KMS-11 (cell line): ENCODE data around the gene ATP1A1.

Source experiments
- H2AFZ ChIP-seq: fragments of 200-600 bp; sonication (generic); 2 replicates; pipeline ENCODE4 v1.6.1; 2016; ENCODE audit warnings: antibody characterized with exemption, mixed run types, low read depth
- H3K27ac ChIP-seq: fragments of 200-600 bp; sonication (generic); 2 replicates; pipeline ENCODE4 v1.6.1; 2016; ENCODE audit warnings: mild to moderate bottlenecking, mixed run types
- H3K27me3 ChIP-seq: fragments of 200-600 bp; sonication (generic); 2 replicates; pipeline ENCODE4 v1.6.1; 2017; ENCODE audit warnings: mild to moderate bottlenecking, low read depth, mixed run types, moderate library complexity; ENCODE audit not compliant: insufficient read depth
- H3K36me3 ChIP-seq: fragments of 200-600 bp; sonication (generic); 2 replicates; pipeline ENCODE4 v1.6.1; 2017; ENCODE audit warnings: mild to moderate bottlenecking, mixed run types; ENCODE audit not compliant: insufficient read depth
- H3K4me1 ChIP-seq: fragments of 200-600 bp; sonication (generic); 2 replicates; pipeline ENCODE4 v1.6.1; 2016; ENCODE audit warnings: mild to moderate bottlenecking, low read depth, mixed run types; ENCODE audit not compliant: poor library complexity, severe bottlenecking
- H3K4me2 ChIP-seq: fragments of 200-600 bp; sonication (generic); 2 replicates; pipeline ENCODE4 v1.7.0; 2016; ENCODE audit warnings: mild to moderate bottlenecking, mixed run types
- H3K4me3 ChIP-seq: fragments of 200-600 bp; sonication (generic); IDR thresholded peaks from 2 replicates; pipeline ENCODE4 v1.6.1; 2017; ENCODE audit warnings: low read depth, low read length, mixed read lengths; ENCODE audit not compliant: insufficient read depth
- H3K79me2 ChIP-seq: fragments of 200-600 bp; sonication (generic); 2 replicates; pipeline ENCODE4 v1.6.1; 2016; ENCODE audit warnings: low read depth, mixed run types; ENCODE audit not compliant: insufficient read depth
- H3K9ac ChIP-seq: fragments of 200-600 bp; sonication (generic); 2 replicates; pipeline ENCODE4 v1.6.1; 2016; ENCODE audit warnings: mild to moderate bottlenecking, mixed run types
- H4K20me1 ChIP-seq: fragments of 200-600 bp; sonication (generic); 2 replicates; pipeline ENCODE4 v1.6.1; 2016; ENCODE audit warnings: mild to moderate bottlenecking, mixed run types; ENCODE audit not compliant: insufficient read depth
- CTCF ChIP-seq: fragments of 200-600 bp; sonication (generic); conservative IDR thresholded peaks from 2 replicates; pipeline ENCODE4 v1.6.1; 2017; ENCODE audit warnings: low read depth, mild to moderate bottlenecking, antibody characterized with exemption, low read length, moderate library complexity, mixed read lengths

The ATP1A1 gene

GRCh38 chr1:116359871-116360270 lies 13.2 kb upstream of the ATP1A1 start:
- peaks cover 13% of the 10 kb centered on the region for H3K4me1 ChIP-seq
- H3K9ac ChIP-seq = no peak overlapping the region
- H3K27me3 ChIP-seq = no peaks in the 10 kb centered on the region
- no peak overlapping the region for H3K4me2 ChIP-seq
- H3K27ac ChIP-seq = no peak overlapping the region
- TF ChIP-seq CTCF = no peak
- H2AFZ ChIP-seq = no peak overlapping the region
- no peaks in the 10 kb centered on the region for H3K36me3 ChIP-seq
- no peak overlapping the region for H3K4me3 ChIP-seq
- no peaks in the 10 kb centered on the region for H4K20me1 ChIP-seq
- no peaks in the 10 kb centered on the region for H3K79me2 ChIP-seq

GRCh38 chr1:116360429-116361173 lies 12.4 kb upstream of the ATP1A1 start:
- Histone ChIP-seq H3K79me2 (no peaks in the 10 kb centered on the region), H3K27ac (no peak overlapping the region), H2AFZ (no peak overlapping the region), H4K20me1 (no peaks in the 10 kb centered on the region), H3K4me3 (no peak overlapping the region), H3K4me2 (no peak overlapping the region), H3K9ac (no peak overlapping the region), H3K4me1 (peaks cover 13% of the 10 kb centered on the region), H3K36me3 (no peaks in the 10 kb centered on the region), H3K27me3 (no peaks in the 10 kb centered on the region)
- TF ChIP-seq CTCF = no peak

- Histone ChIP-seq H3K4me1 (peaks cover 19% of the 10 kb centered on the region), H3K4me2 (no peak overlapping the region), H3K4me3 (no peak overlapping the region), H3K36me3 (no peaks in the 10 kb centered on the region), H2AFZ (no peak overlapping the region), H3K9ac (no peak overlapping the region), H3K27me3 (no peaks in the 10 kb centered on the region), H3K79me2 (no peaks in the 10 kb centered on the region), H3K27ac (no peak overlapping the region), H4K20me1 (no peaks in the 10 kb centered on the region)
- TF ChIP-seq CTCF = no peak
Measured at GRCh38 chr1:116361648-116362047, 11.4 kb upstream of the ATP1A1 start.

- TF ChIP-seq CTCF = no peak
- no peak overlapping the region for H2AFZ ChIP-seq
Measured at GRCh38 chr1:116362050-116362449, 11.0 kb upstream of the ATP1A1 start.

More at GRCh38 chr1:116362050-116362449, 11.0 kb upstream of the ATP1A1 start:
- no peaks in the 10 kb centered on the region for H3K36me3 ChIP-seq
- no peaks in the 10 kb centered on the region for H4K20me1 ChIP-seq
- no peak overlapping the region for H3K27ac ChIP-seq
- H3K79me2 ChIP-seq = no peaks in the 10 kb centered on the region
- H3K4me3 ChIP-seq = no peak overlapping the region
- H3K27me3 ChIP-seq = no peaks in the 10 kb centered on the region
- no peak overlapping the region for H3K9ac ChIP-seq
- no peak overlapping the region for H3K4me2 ChIP-seq
- H3K4me1 ChIP-seq = peaks cover 24% of the 10 kb centered on the region
